ENCODE measurements around the gene FAHD1.
A peak's percentile ranks its signal among the peaks of the same experiment; 100 is the strongest.

Gene FAHD1

GRCh38 chr16:1823821-1824220 is 3.2 kb upstream of the FAHD1 start:
- Histone ChIP-seq H3K4me1 (ENCODE audit: insufficient read depth, low read length) (peaks cover 40% of the 10 kb centered on the region), H3K4me2 (ENCODE audit: insufficient read depth, low read length) (no peak overlapping the region), H3K79me2 (ENCODE audit: insufficient read depth, low read length) (peaks cover 50% of the 10 kb centered on the region), H3K27ac (ENCODE audit: low read length) (no peak overlapping the region), H3K27me3 (ENCODE audit: insufficient read depth, low read length, poor library complexity) (no peaks in the 10 kb centered on the region), H3K36me3 (ENCODE audit: insufficient read depth, low read length) (peaks cover 38% of the 10 kb centered on the region), H3K9me3 (ENCODE audit: insufficient read depth, low read length, severe bottlenecking) (no peaks in the 10 kb centered on the region), H4K20me1 (ENCODE audit: insufficient read depth, low read length) (peaks cover 22% of the 10 kb centered on the region), H2AFZ (ENCODE audit: low read depth, low read length) (no peak overlapping the region), H3K9ac (ENCODE audit: low read depth, low read length) (no peak overlapping the region), H3K4me3 (ENCODE audit: low read depth in 1 of 2, low read length in 2 of 2) (no peak overlapping the region)
- peak; percentile 22 for DNase-seq
- TF ChIP-seq EZH2 (IDR thresholded peaks at IDR 0.05; ENCODE audit: borderline replicate concordance, low read depth, low read length, severe bottlenecking) (no peak), CTCF (IDR thresholded peaks at IDR 0.05; ENCODE audit: borderline replicate concordance, extremely low read depth, low read length, poor library complexity, severe bottlenecking) (peak; percentile 32)
- ATAC-seq (ENCODE audit: insufficient read depth, low read depth): no peak

GRCh38 chr16:1825381-1825863 is 1.6 kb upstream of the FAHD1 start:
- peak overlapping the region; percentile 99; the same call in 1 of the 2 replicates for H2AFZ ChIP-seq (ENCODE audit: low read depth, low read length)
- peak overlapping the region; percentile 73 for H3K9ac ChIP-seq (ENCODE audit: low read depth, low read length)
- H3K4me3 ChIP-seq (ENCODE audit: low read depth in 1 of 2, low read length in 2 of 2): peak overlapping the region; percentile 19 to 95; a peak in 3 of 4 replicates
- H3K4me2 ChIP-seq (ENCODE audit: insufficient read depth, low read length): peak overlapping the region; percentile 90
- TF ChIP-seq EZH2 (IDR thresholded peaks at IDR 0.05; ENCODE audit: borderline replicate concordance, low read depth, low read length, severe bottlenecking) (no peak), CTCF (IDR thresholded peaks at IDR 0.05; ENCODE audit: borderline replicate concordance, extremely low read depth, low read length, poor library complexity, severe bottlenecking) (no peak)
- peaks cover 52% of the 10 kb centered on the region for H3K4me1 ChIP-seq (ENCODE audit: insufficient read depth, low read length)
- H4K20me1 ChIP-seq (ENCODE audit: insufficient read depth, low read length): peaks cover 22% of the 10 kb centered on the region
- peaks cover 33% of the 10 kb centered on the region for H3K36me3 ChIP-seq (ENCODE audit: insufficient read depth, low read length)
- H3K79me2 ChIP-seq (ENCODE audit: insufficient read depth, low read length): peaks cover 56% of the 10 kb centered on the region
- ATAC-seq (ENCODE audit: insufficient read depth, low read depth) (no peak), DNase-seq (no peak)
- H3K27ac ChIP-seq (ENCODE audit: low read length): peak overlapping the region; percentile 28; the same call in 1 of the 2 replicates
- no peaks in the 10 kb centered on the region for H3K9me3 ChIP-seq (ENCODE audit: insufficient read depth, low read length, severe bottlenecking)
- no peaks in the 10 kb centered on the region for H3K27me3 ChIP-seq (ENCODE audit: insufficient read depth, low read length, poor library complexity)

GRCh38 chr16:1825864-1826690 is 929 bp upstream of the FAHD1 start:
- ATAC-seq (ENCODE audit: insufficient read depth, low read depth) (peak; percentile 69), DNase-seq (peak; percentile 26)
- peak overlapping the region; percentile 90 for H3K4me2 ChIP-seq (ENCODE audit: insufficient read depth, low read length)
- peaks cover 28% of the 10 kb centered on the region for H3K36me3 ChIP-seq (ENCODE audit: insufficient read depth, low read length)
- H4K20me1 ChIP-seq (ENCODE audit: insufficient read depth, low read length): peaks cover 19% of the 10 kb centered on the region
- H3K4me1 ChIP-seq (ENCODE audit: insufficient read depth, low read length): peaks cover 53% of the 10 kb centered on the region
- TF ChIP-seq EZH2 (IDR thresholded peaks at IDR 0.05; ENCODE audit: borderline replicate concordance, low read depth, low read length, severe bottlenecking): no peak
- TF ChIP-seq CTCF (IDR thresholded peaks at IDR 0.05; ENCODE audit: borderline replicate concordance, extremely low read depth, low read length, poor library complexity, severe bottlenecking): peak; percentile 26
- peak overlapping the region; percentile 73 for H3K9ac ChIP-seq (ENCODE audit: low read depth, low read length)
- H3K27me3 ChIP-seq (ENCODE audit: insufficient read depth, low read length, poor library complexity): no peaks in the 10 kb centered on the region
- peak overlapping the region; percentile 99 for H2AFZ ChIP-seq (ENCODE audit: low read depth, low read length)
- peaks cover 56% of the 10 kb centered on the region for H3K79me2 ChIP-seq (ENCODE audit: insufficient read depth, low read length)
- peak overlapping the region; percentile 70 for H3K27ac ChIP-seq (ENCODE audit: low read length)
- peak overlapping the region; percentile 19 to 95; a peak in 3 of 4 replicates for H3K4me3 ChIP-seq (ENCODE audit: low read depth in 1 of 2, low read length in 2 of 2)
- no peaks in the 10 kb centered on the region for H3K9me3 ChIP-seq (ENCODE audit: insufficient read depth, low read length, severe bottlenecking)

Measured in DND-41 (cell line).